ENCODE results near the gene TRIM52.

The TRIM52 gene

DNA sequence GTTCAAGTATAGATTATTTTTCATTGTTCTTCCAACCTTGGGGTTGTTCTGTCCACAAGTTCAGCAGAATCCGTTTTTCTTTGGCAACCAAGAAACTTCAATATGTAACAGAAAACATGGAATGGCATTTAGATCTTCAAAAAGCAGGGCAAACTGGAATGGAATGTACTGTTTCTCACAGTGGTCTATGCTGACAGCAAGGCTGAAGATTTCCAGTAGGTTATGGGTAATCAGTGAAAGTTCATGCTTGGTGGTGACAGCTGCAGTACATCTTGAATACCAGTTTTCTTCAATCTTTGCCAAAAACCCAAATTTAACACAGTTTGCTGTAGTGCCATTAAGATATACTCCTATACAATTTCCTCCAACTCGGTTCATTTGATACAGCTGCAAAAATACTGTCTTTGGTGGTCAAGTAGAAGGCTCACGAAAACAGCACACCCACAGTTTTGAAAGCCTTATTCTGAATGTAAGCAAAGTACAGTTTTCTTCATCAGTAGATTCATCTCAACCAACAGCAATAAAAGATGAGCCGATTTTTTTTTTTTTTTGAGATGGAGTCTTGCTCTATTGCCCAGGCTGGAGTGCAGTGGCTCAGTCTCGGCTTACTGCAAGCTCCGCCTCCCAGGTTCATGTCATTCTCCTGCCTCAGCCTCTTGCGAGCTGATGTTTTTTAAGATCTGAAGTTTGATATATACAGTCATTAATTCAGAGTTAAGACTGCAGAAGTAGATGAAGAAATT lies 4.9 kb downstream of the TRIM52 start:
- no peak for DNase-seq

GRCh38 chr5:181255276-181255675 lies 5.7 kb downstream of the TRIM52 start:
- no peak for DNase-seq

DNA sequence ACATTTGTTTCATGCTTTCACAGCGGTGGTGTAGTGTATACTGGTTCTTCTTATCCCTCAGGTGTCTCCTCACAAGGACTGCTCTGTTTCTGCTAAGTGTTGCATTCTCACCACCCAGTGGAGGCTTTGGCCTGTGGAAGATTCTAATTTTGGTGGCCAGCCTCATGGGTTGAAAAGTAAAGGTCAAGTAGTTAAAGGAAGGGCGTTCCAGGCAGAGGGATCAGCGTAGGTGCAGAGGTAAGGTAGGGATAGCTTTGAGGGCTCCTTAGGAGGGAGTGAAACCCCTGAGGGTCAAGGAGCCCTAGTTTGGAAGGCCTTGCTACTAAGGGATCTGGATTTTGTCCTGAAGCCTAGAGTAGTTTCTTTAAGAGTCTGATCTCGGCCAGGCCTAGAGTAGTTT lies 12.7 kb downstream of the TRIM52 start:
- DNase-seq = no peak

DNA sequence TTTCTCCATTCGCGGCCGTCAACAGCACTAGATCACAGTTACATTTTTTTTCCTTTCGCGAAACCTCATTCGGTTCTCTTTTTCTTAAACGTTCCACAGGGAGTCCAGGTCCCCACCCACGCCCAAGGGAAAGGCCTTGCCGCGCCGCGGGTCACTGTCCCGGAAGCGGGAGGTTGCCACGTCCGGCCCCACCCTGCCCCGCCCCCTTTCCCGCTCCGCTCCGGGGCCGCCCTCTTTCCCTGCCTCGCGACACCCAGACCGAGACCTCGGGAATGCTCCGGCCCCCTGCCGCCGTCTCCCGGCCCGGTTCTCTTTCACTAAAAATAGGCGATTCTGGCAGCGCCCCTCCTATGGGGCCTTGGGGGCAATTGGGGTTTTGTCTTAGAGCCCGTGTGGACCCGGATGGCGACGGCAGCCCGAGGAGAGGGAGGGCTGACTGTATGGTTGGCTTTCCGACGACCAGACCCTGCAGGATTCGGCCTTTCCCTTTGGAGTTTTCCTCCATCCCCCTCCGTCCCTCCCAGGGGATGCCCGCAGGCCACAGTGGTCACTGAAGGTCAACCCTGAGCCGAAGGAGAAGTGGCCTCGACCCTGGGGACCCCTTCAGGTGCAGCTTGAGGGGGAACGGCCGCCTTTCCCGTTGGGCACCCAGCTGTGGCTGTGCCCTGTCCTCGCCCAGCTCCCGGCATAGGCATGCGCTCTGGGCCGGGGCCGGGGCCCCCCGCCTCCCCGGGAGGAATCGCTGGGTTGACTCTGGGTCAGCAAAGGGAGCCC lies 14.5 kb downstream of the TRIM52 start:
- DNase-seq = no peak

DNA sequence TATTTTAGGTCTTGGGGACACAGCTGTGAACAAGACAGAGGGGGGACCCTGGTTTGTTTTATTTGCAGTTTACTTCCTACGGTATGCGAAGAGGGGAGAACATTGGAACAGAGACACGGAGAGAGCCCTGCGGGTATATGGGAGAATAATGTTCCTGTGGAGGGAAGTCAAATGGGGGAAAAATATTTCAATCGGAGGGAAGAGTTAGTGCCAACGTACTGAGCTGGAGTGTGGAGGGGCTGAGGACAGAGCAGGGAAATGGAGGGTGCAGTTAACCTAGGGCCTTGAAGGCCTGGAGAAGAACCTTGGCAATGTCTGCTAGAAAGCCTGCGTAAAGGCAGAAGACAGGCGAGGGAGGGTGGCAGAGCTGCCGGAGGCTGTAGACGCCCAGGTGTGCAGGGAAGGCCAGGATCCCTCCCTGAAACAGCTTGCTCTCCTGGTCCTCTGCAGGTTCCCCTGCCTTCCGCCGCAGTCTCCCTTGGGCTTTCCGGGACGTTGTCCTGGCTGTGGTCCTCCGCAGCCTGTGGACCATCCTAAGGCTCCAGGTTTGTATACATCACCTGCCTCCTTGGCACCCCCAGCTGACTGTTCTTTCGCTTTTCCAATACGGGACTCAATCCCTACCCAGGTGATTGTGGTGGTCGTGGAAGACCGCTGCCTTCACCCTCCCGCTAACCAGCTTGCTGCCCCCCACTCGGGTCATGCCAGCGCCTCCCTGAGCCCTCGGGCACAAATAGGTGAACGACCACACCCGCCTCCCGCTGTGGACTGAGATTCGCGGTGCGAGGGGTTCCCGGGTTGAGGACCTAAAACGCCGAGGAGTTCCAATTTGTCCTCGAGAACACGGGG lies 15.3 kb downstream of the TRIM52 start:
- DNase-seq = no peak

DNA sequence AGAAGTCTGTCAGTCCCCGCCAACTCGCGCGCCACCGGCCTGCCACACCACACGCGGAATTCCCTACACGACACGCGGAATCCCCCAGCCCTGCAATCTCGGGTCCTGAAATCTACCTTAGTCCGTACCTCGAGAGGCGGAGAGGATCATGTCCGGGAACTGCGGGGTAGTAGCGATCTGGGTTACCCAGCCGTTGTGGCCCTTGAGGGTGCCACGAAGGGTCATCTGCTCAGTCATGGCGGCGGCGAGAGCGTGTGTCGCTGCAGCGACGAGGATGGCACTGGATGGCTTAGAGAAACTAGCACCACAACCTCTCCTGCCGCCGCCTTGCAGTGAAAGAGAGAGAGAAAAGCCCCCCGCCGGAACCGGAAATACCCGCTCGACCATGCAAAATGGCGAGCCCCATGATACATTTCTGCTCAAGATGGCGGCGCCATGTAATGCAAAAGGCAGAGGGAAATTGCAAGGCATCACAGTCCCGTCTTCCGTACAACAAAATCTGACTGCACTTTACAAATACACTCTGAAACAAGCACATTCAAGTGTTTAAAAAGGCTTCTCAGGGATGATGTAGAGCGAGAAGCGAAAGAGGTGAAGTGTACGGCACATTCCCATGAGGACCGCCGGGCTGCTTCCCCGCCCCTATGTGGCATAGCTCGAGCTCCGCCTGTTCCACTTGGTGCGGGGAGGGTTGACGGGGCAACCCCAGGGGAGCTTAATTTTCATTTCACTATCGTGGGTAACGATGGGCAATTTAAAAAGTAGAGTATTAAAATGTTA lies 17.2 kb downstream of the TRIM52 start, which contains the start of gene RACK1:
RACK1 (minus strand) TSS at position 343 of the 780 bp plus-strand sequence; CDS start at position 237, 106 bp downstream.
- DNase-seq = no peak

- no peak for DNase-seq
Observed at GRCh38 chr5:181243018-181243563, 17.9 kb downstream of the TRIM52 start.

- DNase-seq = no peak
Observed at GRCh38 chr5:181242031-181242451, 18.9 kb downstream of the TRIM52 start.

DNA sequence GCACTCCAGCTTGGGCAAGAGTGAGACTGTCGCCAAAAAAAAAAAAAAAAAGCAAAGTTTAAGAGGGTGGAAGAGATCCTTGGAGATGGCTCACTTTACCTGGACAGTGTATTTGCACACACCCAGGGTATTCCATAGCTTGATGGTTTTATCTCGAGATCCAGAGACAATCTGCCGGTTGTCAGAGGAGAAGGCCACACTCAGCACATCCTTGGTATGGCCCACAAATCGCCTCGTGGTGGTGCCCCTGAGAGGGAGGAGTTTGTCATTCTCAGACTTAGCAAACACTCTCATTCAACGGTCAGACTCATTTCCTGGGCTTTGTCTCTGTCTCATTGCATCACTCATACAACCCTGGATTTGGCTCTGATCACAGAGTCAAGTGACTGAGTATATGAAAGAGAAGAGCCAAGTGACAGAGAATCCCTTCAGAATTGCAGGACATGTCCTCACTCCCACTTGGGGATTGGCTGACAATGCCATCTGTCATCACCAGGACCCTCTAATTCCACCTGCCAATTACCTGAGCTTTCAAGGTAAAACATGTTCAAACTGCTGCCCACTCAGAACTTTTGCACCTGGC lies 19.5 kb downstream of the TRIM52 start:
- no peak for DNase-seq

DNA sequence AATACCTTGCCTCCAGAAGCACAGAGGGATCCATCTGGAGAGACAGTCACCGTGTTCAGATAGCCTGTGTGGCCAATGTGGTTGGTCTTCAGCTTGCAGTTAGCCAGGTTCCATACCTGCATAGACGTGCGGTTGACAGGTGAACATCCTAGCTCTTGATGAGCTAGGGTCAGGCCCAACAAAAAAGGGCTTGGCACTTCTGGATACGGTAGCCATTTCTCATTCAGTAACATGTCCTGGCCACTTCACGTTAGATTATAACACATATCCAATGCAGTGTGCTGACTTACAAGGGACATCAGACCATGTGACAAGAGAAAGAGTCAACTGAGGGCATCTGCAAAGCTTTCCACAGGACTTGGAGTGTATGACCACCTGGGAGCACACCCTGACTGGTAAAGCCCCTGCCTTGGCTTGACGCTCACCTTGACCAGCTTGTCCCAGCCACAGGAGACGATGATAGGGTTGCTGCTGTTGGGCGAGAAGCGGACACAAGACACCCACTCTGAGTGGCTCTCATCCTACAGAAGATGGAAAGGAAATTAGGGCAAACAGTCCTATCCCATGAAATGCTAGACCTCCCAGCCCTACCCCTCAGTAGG lies 21.8 kb downstream of the TRIM52 start:
- no peak for DNase-seq

- no peak for DNase-seq
Observed at GRCh38 chr5:181237729-181238385, 23.1 kb downstream of the TRIM52 start.

GRCh38 chr5:181236954-181237641 lies 23.8 kb downstream of the TRIM52 start:
- DNase-seq = no peak

DNA sequence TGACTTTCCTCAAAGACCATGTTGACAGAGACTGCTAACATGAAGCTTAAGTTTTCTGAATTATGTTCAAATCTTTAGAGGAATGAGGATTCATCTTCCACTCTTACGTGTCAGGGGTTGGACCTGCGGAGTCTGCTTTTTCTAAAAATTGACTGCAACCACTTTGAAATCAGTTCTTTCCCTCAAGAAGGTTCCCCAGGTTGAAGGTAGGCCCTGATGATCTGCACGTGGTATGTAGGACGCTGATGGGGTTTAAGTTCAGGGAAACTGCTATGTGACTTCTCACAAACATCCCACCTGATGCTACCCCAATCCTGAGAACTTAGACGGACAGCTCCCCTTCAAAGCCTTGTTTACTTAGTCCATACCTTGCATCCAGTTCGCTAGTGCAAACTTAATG lies 24.5 kb downstream of the TRIM52 start:
- no peak for DNase-seq

DNA sequence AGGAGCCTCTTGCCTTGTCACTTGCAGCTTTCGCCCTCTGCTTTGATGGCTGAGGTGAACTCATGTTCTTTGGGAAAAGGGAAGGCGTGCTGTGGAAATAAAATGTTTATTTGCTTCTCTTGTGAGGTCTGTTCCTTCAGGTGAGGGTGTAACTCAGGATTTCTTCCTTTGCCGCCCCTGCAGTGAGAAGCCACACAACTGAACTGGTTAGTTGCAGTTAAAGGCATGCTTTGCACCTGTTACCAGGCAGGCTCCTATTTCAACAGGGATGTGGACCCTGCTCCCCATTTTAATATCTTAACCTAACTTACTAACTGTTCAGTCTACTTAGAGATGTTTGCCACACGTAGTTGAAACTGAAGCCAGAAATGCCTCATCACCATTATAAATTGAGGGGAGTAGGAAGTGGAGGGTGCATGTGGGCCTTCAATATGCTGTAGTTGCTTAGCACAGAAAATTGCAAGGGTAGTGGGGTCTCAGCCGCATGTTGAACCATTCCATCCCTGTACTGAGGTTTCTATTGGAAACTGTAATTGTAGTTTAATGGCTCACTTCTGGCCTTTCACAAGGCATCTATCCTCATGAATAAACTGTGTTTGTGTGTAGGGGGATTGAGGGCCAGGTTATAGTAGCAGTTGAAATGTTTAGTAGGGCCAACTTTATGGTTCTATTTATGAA lies 25.1 kb downstream of the TRIM52 start:
- DNase-seq = no peak

GRCh38 chr5:181235323-181235688 lies 25.6 kb downstream of the TRIM52 start:
- no peak for DNase-seq

GRCh38 chr5:181234455-181235306 lies 26.3 kb downstream of the TRIM52 start:
- no peak for DNase-seq

- DNase-seq = no peak
Observed at GRCh38 chr5:181233801-181234454, 27.0 kb downstream of the TRIM52 start.

Measured in NCI-H1092 treated with DMSO at 0.1 percent for 48 hours (cell line).